Stimulated activated CD4-positive, alpha-beta T cell treated with anti-CD3 and anti-CD28 coated beads, TNF-alpha, amount 100 ng/mL, for 4 hours (primary cell): Measurements from ENCODE around the gene LONP1.
A peak's percentile ranks its signal among the peaks of the same experiment; 100 is the strongest.
"Not testable (repeated sequence)": the region's sequence is repeated elsewhere in the genome, so short reads cannot be mapped to it uniquely, and the experiment has no call there.

Experiments used
- DNase-seq, 3 experiments: peaks; one replicate each; pipeline ENCODE4 v3.0.0-alpha.2; 2020; ENCODE audit warnings: low read depth in 3 of 3

LONP1 gene

DNA sequence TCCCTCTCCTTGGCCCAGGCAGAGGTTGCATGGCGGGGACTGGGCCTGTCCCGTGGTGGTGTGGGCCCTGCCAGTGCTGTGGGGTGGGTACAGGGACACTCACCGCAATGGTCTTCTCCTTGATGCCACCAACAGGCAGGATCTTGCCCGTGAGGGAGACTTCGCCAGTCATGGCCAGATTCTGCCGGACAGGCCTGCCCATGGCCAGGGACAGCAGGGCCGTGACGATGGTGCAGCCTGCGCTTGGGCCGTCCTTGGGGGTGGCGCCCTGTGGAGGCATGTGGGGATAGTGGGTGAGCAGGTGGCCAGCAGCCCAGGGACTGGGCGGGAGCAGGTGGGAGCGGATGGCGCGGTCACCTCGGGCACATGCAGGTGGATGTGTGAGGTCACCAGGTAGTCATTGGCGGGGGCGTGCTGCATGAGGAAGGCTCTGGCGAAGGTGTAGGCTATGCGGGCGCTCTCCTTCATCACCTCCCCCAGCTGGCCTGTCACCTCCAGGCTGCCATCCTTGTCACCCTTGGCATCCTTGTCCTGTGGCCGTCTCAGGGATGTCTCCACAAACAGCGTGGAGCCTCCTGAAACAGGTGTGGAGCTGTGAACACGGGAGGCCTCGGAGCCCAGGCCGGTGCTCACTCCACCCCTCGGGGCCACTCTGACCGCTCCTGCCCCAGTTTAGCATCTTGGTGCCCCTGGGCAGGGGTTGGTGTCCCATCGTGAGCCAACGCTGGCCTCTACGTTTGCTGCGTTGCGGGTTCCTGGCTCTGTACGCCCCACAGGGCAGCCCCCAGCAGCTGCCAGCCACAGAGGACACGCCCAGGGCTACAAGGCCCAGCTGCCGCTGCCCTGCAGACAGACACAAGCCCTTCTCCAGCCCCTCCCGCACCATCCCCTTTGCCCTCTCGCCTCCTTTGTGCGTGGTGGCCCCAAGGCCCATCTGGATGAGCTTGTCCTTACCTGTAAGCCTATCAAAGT is 26.5 kb downstream of the LONP1 start:
- DNase-seq: no peak

- DNase-seq: no peak
These were observed 27.2 kb downstream of the LONP1 start for GRCh38 chr19:5692723-5693194.

- no peak for DNase-seq
These were observed 27.9 kb downstream of the LONP1 start for GRCh38 chr19:5691822-5692722.

DNA sequence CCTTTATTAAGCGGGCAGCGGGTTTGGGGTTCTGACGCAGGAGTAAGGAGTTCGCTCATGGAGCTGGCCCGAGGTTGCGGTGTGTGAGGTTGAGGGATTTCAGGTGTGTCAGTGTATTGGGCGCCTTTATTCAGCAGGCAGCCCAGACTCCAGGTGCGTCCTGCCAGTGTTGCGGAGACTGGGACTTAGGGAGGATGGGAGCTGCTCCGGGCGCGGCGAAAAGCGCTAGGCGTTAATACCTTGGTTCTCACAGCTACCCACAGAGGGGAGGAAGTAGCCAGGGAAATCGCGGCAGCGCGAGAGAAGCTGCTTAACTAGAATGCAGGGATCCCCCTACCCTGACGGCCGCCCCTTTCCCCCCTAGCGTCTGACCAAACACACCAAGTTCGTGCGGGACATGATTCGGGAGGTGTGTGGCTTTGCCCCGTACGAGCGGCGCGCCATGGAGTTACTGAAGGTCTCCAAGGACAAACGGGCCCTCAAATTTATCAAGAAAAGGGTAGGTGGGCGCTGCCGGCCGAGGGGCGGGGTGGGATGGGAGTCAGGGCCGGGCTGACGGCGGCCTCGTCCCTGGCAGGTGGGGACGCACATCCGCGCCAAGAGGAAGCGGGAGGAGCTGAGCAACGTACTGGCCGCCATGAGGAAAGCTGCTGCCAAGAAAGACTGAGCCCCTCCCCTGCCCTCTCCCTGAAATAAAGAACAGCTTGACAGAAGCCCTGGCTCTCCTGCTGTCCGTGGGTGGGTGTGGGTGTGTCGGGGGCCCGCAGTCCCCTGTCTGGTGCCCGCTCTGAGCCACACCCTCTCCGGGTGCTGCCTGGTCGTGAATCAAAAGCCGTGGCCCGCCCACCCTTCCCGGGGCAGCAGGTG is 28.8 kb downstream of the LONP1 start:
- DNase-seq: peak in 2 of 3 experiments; percentile 64 to 65

DNA sequence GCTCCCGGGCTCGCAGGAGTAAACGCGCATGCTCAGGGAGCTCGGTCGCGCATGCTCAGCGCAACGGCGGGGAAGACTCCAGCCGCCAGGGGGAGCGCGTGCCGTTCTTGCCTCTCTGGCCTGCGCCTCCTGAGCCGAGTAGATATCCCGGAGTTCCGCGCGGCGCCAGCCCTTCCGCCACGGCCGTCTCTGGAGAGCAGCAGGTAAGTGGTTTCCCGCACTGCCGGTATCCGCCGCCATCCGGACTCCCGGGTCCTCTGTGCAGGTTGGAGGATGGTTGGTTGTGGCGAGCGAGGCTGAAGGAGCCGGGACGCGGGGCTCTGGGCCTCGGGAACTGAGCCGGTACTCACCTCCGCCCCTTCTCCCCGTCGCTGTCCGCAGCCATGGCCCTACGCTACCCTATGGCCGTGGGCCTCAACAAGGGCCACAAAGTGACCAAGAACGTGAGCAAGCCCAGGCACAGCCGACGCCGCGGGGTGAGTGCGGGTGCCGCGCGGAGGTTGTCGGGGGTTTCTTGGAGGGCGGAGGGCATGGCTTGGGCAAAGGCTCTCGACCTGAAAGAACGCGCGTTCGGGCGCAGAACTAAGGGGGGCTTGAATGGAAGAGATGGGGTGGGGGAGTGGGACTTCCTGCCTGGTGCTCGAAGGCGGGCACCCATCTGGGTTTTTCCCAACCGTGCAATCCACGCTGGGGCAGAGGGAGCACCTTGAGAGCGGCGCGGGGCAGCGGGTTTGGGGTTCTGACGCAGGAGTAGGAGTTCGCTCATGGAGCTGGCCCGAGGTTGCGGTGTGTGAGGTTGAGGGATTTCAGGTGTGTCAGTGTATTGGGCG is 29.6 kb downstream of the LONP1 start, which contains the start of gene RPL36:
RPL36 (plus strand) TSS at position 171 of the 830 bp plus-strand sequence; CDS start at position 384, 213 bp downstream.
- peak; percentile 98 to 100 (median 98) for DNase-seq

DNA sequence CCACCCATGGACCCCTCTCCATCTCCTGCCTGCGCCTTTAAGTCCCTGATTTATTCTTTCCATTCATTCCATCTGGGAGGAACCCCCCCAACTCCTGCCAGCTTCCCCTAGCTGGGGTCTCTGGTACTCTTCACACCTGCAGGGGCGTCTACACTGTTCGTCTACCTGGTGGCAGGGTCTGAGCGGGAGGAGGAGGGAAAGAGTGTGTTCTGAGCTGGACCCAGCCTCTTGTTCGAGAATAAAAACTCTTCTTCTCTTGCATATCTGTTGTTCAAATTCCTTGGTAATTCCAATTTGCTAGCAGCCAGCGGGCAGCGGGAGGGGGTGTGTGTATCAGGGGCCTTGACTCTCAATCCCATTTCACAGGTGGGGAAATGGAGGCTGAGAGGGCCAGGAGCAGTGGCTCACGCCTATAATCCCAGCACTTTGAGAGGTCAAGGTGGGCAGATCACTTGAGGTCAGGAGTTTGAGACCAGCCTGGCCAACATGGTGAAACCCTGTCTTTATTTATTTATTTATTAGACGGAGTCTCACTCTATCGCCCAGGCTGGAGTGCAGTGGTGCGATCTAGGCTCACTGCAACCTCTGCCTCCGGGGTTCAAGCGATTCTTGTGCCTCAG is 31.6 kb downstream of the LONP1 start:
- not testable (repeated sequence) for DNase-seq

DNA sequence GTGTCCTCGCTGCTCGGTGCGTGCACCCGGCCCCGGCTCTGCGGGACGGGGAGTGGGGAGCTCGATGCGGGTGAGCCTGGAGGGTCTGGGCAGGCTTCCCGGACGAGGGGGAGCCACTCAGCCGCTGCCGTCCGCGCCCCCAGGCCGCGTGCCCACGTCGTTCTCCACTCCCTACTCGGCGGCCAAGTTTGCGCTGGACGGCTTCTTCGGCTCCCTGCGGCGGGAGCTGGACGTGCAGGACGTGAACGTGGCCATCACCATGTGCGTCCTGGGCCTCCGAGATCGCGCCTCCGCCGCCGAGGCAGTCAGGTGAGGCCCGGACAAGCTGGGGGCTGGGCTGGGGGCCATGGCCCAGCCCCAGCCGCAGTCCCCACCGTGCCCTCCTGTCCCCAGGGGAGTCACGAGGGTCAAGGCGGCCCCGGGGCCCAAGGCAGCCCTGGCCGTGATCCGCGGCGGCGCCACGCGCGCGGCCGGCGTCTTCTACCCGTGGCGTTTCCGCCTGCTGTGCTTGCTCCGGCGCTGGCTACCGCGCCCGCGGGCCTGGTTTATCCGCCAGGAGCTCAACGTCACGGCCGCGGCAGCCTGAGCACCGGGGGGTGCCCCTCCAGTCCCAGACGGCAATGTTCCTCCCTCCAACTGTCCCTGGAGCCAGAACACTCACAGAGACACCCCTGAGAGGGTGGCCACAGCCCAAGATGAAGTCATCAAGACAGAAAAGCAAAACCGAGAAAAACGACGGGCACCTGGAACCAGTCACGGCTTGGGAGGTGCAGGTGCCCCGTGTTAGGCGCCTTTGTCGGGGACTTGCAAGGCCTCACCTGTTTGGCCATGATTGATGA is 32.4 kb downstream of the LONP1 start:
- DNase-seq: no peak

DNA sequence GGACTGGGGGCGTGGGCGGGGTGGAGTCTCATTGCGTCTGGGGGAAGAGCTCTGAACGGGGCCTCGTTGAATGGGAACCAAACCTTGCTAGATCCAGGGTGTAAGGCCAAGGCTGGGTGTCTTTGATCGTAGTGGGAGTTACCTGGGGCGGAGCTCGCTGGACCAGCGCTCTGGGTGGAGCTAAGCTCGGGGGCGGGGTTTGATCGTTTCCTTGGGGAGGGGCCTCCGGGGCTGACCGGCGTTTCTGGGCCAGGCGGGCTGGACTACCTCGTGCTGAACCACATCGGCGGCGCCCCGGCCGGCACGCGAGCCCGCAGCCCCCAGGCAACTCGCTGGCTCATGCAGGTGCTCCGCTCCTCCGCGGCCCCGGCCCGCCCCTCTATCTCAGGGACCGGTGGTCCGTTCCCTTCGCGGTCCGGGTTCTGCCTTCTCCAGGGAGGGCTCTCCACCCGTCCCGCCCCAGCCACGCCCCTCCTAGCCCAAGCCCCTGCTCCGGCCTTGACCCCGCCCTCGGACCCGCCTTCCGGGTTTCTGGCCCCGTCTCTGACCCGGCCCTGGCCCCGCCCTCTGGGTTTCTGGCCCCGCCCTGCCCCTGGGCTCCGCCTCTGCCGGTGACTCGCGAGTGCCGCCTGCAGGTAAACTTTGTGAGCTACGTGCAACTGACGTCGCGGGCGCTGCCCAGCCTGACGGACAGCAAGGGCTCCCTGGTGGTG is 33.1 kb downstream of the LONP1 start:
- DNase-seq: peak; percentile 90 to 100 (median 91)

GRCh38 chr19:5686326-5686646 is 33.7 kb downstream of the LONP1 start:
- no peak for DNase-seq

DNA sequence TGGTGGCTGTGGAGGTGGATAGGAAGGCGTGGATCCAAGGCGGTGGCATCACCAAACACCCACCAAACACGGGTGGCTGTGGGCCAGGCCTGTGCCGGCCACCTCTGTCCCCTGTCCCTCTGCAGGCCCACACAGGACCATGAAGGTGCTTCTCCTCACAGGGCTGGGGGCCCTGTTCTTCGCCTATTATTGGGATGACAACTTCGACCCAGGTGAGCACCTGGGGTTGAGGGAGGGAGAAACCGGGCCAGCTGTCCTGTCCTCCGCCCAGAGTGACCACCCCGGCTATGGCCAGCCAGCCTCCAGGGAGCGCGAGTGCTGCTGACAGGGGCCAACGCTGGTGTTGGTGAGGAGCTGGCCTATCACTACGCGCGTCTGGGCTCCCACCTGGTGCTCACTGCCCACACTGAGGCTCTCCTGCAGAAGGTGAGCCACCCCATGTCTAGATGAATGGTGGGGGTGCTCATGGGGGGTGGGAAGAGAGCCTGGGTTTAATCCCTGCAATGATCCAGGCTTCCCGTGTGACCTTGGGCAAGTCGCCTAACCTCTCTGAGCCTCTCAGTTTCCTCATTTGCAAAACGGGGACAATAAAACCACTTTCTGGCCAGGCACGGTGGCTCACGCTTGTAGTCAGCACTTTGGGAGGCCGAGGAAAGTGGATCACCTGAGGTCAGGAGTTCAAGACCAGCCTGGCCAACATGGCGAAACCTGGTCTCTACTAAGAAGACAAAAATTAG is 35.1 kb downstream of the LONP1 start:
- no peak for DNase-seq

GRCh38 chr19:5683177-5683886 is 36.6 kb downstream of the LONP1 start:
- no peak for DNase-seq

DNA sequence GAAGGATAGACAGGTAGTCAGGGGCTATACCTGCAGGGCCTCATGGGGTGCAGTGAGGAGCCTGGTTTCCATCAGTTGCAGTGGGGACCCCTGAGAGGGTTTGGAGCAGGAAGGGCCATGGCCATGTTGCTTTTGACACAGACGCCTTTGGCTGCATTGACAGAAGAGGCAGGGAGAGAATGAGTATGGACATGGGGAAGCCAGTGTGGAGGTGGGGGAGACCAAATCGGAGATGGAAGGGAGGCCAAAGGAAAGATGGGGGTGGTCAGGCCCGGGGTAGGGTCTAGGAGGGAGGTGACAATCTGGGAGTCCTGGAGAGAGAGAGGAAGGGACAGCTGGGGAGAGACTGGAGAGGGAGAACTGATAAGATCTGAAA is 37.9 kb downstream of the LONP1 start:
- no peak for DNase-seq

GRCh38 chr19:5681391-5682106 is 38.4 kb downstream of the LONP1 start:
- DNase-seq: no peak

- DNase-seq: peak; percentile 96 to 97 (median 97)
These were observed 39.2 kb downstream of the LONP1 start, which contains the start of the genes HSD11B1L and MICOS13 for GRCh38 chr19:5680437-5681368. Gene HSD11B1L, plus strand, starts transcription at chr19:5681027. Its CDS starts 3,806 bp downstream, at chr19:5684833. Gene MICOS13, minus strand, starts transcription at chr19:5680516. Its CDS starts 30 bp downstream, at chr19:5680486.

DNA sequence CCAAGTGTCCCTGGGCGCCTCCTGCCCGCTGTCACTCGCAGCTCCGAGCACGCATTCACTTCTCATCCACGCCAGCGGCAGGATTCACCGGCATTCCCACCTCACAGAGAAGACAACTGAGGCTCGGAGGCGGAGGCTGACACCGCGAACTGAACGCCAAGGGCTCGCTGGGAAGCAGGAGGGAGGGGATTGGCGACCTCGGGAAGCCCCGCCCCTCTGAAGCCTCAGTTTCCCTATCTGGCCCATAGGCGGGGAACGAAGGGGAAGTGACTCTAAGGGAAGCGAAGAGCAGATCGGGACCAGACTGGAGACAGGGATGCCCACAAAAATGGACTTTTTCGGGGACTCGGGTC is 39.9 kb downstream of the LONP1 start:
- DNase-seq: no peak
